ENCODE measurements around the gene USP15.

USP15 gene

DNA sequence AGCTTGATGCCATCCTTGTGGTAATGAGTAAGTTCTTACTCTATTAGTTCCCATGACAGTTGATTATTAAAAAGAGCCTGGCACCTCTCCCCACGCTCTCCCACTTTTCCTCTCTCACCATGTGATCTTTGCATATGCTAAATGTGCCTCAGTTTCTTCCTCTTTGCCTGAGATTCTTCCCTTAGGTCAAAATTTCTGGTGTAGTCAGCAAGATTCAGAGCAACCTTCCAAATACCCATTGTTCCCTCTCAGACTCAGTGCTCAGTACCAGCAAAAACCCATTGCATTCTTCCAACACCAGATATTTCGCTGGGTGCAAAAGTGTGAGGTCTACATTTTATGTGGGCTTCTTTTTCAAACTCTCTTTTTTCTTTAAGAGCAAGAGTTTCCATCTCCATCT lies 10.8 kb upstream of the USP15 start:
- Histone ChIP-seq H3K4me3 (no peak overlapping the region), H3K27me3 (no peaks in the 10 kb centered on the region), H3K4me1 (no peaks in the 10 kb centered on the region), H3K36me3 (no peaks in the 10 kb centered on the region), H3K27ac (no peak overlapping the region), H3K9me3 (no peaks in the 10 kb centered on the region)
- DNase-seq = no peak
- TF ChIP-seq, protein P1, sequence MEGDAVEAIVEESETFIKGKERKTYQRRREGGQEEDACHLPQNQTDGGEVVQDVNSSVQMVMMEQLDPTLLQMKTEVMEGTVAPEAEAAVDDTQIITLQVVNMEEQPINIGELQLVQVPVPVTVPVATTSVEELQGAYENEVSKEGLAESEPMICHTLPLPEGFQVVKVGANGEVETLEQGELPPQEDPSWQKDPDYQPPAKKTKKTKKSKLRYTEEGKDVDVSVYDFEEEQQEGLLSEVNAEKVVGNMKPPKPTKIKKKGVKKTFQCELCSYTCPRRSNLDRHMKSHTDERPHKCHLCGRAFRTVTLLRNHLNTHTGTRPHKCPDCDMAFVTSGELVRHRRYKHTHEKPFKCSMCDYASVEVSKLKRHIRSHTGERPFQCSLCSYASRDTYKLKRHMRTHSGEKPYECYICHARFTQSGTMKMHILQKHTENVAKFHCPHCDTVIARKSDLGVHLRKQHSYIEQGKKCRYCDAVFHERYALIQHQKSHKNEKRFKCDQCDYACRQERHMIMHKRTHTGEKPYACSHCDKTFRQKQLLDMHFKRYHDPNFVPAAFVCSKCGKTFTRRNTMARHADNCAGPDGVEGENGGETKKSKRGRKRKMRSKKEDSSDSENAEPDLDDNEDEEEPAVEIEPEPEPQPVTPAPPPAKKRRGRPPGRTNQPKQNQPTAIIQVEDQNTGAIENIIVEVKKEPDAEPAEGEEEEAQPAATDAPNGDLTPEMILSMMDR (IDR thresholded peaks at IDR 0.05) = no peak
- intact Hi-C loops (cut with DNase I; ENCODE audit: low total_unique reads) = no loop called here

DNA sequence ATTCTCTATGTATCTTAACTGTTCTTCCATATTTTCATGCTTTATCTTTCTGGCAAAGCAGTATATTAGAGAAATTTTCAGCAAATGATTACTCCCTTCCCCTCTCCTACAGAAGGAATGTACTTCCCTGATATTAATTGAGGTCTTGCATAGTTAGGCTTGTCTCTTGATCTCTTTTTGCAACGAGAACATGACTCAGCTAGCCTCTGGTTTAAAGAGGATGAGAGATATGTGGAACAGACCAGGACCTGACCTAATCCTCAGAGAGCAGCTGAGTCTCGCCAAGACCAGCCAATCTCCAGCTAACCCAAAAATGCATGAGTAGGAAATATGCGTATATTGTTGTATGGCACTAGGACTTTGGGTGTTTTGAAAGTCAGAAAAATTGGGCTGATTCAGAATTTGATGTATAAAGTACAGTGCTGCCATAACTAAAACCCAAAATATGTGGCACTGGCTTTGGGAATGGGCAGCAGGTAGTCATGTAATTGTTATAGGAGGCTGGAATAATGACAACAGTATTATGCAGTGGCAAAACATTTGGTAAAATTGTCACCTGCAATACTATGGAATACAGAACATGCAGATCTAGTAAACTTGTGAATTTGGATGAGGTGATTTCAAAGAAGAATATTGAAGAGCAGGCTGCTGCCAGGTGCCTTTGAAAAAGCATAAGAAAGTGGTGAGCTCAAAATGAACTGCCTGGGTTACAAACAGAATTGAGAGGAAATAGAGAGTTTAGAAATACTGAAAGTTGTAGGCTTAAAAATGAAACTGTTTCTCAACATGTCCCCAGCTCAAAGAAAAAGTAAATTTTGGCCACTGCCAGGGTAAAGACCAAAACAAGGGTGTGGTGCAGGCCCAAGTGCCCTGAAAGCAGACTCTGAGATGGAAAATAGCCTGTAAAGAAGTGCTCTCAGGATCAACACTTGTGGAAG lies 9.3 kb upstream of the USP15 start:
- no peaks in the 10 kb centered on the region for H3K9me3 ChIP-seq
- intact Hi-C loops (cut with DNase I; ENCODE audit: low total_unique reads) = no loop called here
- peaks cover 0 to 3% (median under 1%) of the 10 kb centered on the region in 4 donors for H3K4me1 ChIP-seq
- peak in 1 of 2 donors; percentile 31 for DNase-seq
- peak overlapping the region; percentile 14 to 36 for H3K27ac ChIP-seq
- H3K36me3 ChIP-seq = no peaks in the 10 kb centered on the region
- no peak overlapping the region for H3K4me3 ChIP-seq
- TF ChIP-seq, protein P1 (IDR thresholded peaks at IDR 0.05) = no peak
- no peaks in the 10 kb centered on the region for H3K27me3 ChIP-seq

DNA sequence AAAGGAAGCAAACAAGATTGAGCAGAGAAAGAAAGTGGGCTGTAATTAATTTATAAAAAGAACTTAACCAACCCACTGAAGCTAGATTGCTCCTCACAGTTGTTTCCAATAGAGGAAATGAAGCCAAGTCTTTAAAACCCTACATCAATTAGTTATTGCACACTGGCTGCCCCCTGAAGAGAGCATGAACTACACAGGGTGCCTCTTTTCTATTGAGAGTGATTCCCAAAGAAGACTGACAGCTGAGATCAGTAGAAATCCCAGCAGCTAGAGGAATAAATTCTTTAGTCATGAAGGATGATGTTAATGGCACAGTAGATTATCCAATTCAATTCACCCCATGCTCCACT lies 8.6 kb upstream of the USP15 start:
- Histone ChIP-seq H3K27me3 (no peaks in the 10 kb centered on the region), H3K4me1 (peaks cover 0 to 8% (median 4%) of the 10 kb centered on the region in 4 donors), H3K27ac (peak overlapping the region; percentile 14 to 36), H3K9me3 (no peaks in the 10 kb centered on the region), H3K4me3 (no peak overlapping the region), H3K36me3 (no peaks in the 10 kb centered on the region)
- TF ChIP-seq, protein P1 (IDR thresholded peaks at IDR 0.05) = no peak
- intact Hi-C loops (cut with DNase I; ENCODE audit: low total_unique reads) = no loop called here
- DNase-seq = no peak

DNA sequence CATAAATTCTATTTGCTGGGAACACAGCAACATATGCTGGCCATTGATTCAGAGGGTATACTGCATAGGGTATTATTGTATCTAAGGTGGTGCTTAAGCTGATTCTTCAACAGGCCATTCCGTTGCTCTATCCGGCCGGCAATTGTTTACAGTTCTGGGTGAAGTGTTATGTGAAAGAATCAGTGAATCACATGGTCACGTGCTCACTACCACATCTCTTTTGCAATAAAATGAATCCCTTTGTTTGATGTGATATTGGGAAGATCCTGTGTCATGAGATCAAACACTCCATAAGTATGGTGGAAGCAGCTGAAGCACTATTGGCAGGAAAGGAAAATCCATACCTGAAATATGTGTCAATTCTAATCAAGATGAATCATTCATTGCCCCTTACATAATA lies 7.6 kb upstream of the USP15 start:
- peaks cover 0 to 13% (median 5%) of the 10 kb centered on the region in 4 donors for H3K4me1 ChIP-seq
- TF ChIP-seq, protein P1 (IDR thresholded peaks at IDR 0.05) = no peak
- no peak for DNase-seq
- H3K27me3 ChIP-seq = no peaks in the 10 kb centered on the region
- H3K27ac ChIP-seq = no peak overlapping the region
- intact Hi-C loops (cut with DNase I; ENCODE audit: low total_unique reads) = no loop called here
- no peak overlapping the region for H3K4me3 ChIP-seq
- no peaks in the 10 kb centered on the region for H3K9me3 ChIP-seq
- no peaks in the 10 kb centered on the region for H3K36me3 ChIP-seq

DNA sequence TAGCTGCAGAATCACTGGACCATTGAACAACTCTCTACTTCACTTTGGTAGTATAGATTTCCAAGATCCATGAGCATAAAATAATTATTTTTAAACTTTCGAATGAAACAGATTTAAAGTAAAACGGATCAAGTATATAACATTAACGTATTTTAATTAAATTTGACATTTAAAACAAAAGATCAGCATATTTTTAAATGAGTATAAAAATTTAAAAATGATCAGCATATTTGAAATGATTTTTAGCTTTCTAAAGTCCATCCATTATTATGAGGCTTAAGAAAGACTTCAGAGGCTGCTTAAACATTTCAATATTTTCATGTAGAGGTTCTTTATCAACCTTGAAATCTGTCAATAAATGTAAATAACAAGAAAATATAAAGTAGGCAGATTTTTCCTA lies 5.2 kb upstream of the USP15 start:
- no peak overlapping the region for H3K4me3 ChIP-seq
- intact Hi-C loops (cut with DNase I; ENCODE audit: low total_unique reads) = no loop called here
- TF ChIP-seq, protein P1 (IDR thresholded peaks at IDR 0.05) = no peak
- H3K9me3 ChIP-seq = no peaks in the 10 kb centered on the region
- H3K27ac ChIP-seq = no peak overlapping the region
- H3K27me3 ChIP-seq = no peaks in the 10 kb centered on the region
- DNase-seq = no peak
- H3K36me3 ChIP-seq = no peaks in the 10 kb centered on the region
- H3K4me1 ChIP-seq = peaks cover 0 to 22% (median 11%) of the 10 kb centered on the region in 4 donors
